Pancreas (tissue), 10 donors: ENCODE data around the gene POLR3B. TPM values are rescaled to one million over a fixed set of nuclear protein-coding genes. Genes with fewer than 3 reads are reported as not detected.
"Not testable (repeated sequence)": the region's sequence is repeated elsewhere in the genome, so short reads cannot be mapped to it uniquely, and the experiment has no call there.

Experiments used
- ATAC-seq, 4 donors: fragments of 200-7000 bp; cut with Tn5 transposase; one replicate each; pipeline versions ENCODE4 v1.8.0 to v1.9.1; 2020; ENCODE audit warnings: mild to moderate bottlenecking in 4 of 4, moderate library complexity in 4 of 4
- DNase-seq, 6 donors: peaks; one replicate each; pipeline ENCODE4 v3.0.0-alpha.2; 2020
- FAIRE-seq: peaks from 2 replicates; lab custom pipeline; 2012; peaks lifted over from hg19 to GRCh38; lab: Jason Lieb, UNC
- H3K27ac ChIP-seq, 4 donors: fragments of 200-600 bp; sonication (generic); 1 replicate in 3 of 4; 2 replicates in 1 of 4; pipeline versions ENCODE4 v1.5.0 to v1.8.0; 2020
- H3K27me3 ChIP-seq, 4 donors: fragments of 200-600 bp; one replicate each; pipeline ENCODE4 v1.8.0; 2021
- H3K36me3 ChIP-seq, 3 donors: fragments of 200-600 bp; sonication (generic) in 1 of 3; one replicate each; pipeline versions ENCODE4 v1.5.0 to v1.8.0; 2020 to 2021
- H3K4me1 ChIP-seq, 3 donors: fragments of 200-600 bp; one replicate each; pipeline ENCODE4 v1.8.0; 2021
- H3K4me3 ChIP-seq, 4 donors: fragments of 200-600 bp; sonication (generic) in 2 of 4; one replicate each; pipeline versions ENCODE4 v1.5.0 to v1.8.0; 2020 to 2021
- H3K9me3 ChIP-seq, 4 donors: fragments of 200-600 bp; one replicate each; pipeline ENCODE4 v1.8.0; 2021
- CTCF ChIP-seq, 4 donors: fragments of 200-600 bp; sonication (generic) in 3 of 4; IDR thresholded peaks; one replicate each; pipeline versions ENCODE4 v1.5.0 to v1.8.0; 2021; ENCODE audit warnings: antibody characterized with exemption in 4 of 4
- WGBS, 2 donors: extraction: QIAGEN DNeasy Blood & Tissue Kit; methylation state at CpG; one replicate each; pipeline ENCODE4 v1.1.7; 2013; 5-methylcytosine and 5-hydroxymethylcytosine counted together
- intact Hi-C, 3 donors: fragments of 100-400 bp; cut with DNase I; formaldehyde crosslinking; loops; one replicate each; pipeline versions ENCODE4 v1.11.1 to v1.14.2; 2022
- polyA plus RNA-seq, 2 donors: library from polyadenylated mRNA; stranded (reverse); fragments of 200-250 nt; gene quantifications; one replicate each; pipeline ENCODE4 v1.2.3, GENCODE V29; 2013
- total RNA-seq, 6 donors: library from RNA; stranded (reverse); fragmentation: NEBNext Ultra II Directional in 4 of 6; extraction: Animal tissue kit (Norgen Biotek cat#: 25700) in 4 of 6; gene quantifications; one replicate each; pipeline versions ENCODE4 v1.2.1 to v1.2.4, GENCODE V29; 2021 to 2023
- donor health status: healthy with polysubstance abuse.
- donor health status: DM: no; HTN: no; CAD: no; lungs with moderate emphysema.
- donor health status: DM: no; HTN: no; CAD: no.
- donor health status: control.
- donor health status: control.
- donor health status: Bipolar disorder and iron deficiency.
- donor health status: DM: yes; HTN: yes; CAD: no.
- donor health status: DM: no; HTN: no; CAD: no.
- donor health status: DM: no; HTN: no; CAD: no.
- donor health status: DM: yes; HTN: yes; CAD: no.

Gene POLR3B
- total and polyA plus RNA-seq, 8 donors, result 1.9 to 7.9 (median 4.8) TPM

GRCh38 chr12:106455111-106455510 is 97.6 kb downstream of the POLR3B start:
- peaks cover 0 to 3% (median 0%) of the 10 kb centered on the region in 3 donors for H3K36me3 ChIP-seq
- no peak overlapping the region for H3K4me3 ChIP-seq
- FAIRE-seq, result no peak
- H3K27me3 ChIP-seq, result no peaks in the 10 kb centered on the region
- no peaks in the 10 kb centered on the region for H3K4me1 ChIP-seq
- no peak for TF ChIP-seq CTCF (IDR thresholded peaks at IDR 0.05)
- intact Hi-C loops, result no loop called here
- no peak overlapping the region for H3K27ac ChIP-seq
- 81 to 93% methylated on average over 6 of the region's 6 CpGs for WGBS, 2 donors
- no peaks in the 10 kb centered on the region for H3K9me3 ChIP-seq
- peak in 2 of 4 donors; percentile 29 to 31 for ATAC-seq
- DNase-seq, result no peak

DNA sequence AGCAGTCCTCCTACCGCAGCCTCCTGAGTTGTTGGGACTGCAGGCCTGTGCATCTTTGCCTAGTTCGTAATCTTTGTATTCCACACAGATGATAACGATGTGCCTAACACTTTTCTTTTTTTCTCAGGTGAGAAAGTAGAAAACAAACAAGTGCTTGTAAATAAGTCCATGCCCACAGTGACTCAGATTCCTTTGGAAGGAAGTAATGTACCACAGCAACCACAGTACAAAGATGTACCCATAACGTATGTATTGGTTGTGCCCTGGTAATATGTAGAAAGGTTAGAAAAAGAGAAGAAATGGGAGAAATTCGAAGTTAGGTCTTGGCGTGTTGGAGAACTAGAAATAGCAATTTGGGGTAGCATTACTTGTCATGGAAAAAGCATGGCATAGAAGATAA is 101.6 kb downstream of the POLR3B start:
- no peak for TF ChIP-seq CTCF (IDR thresholded peaks at IDR 0.05)
- no peak for ATAC-seq

GRCh38 chr12:106459534-106459933 is 102.0 kb downstream of the POLR3B start:
- intact Hi-C loops, result no loop called here
- WGBS, 2 donors, result 86 to 89% methylated on average over 1 of the region's 1 CpG
- no peaks in the 10 kb centered on the region for H3K4me1 ChIP-seq
- no peaks in the 10 kb centered on the region for H3K9me3 ChIP-seq
- no peak for ATAC-seq
- FAIRE-seq, result no peak
- no peak overlapping the region for H3K4me3 ChIP-seq
- TF ChIP-seq CTCF (IDR thresholded peaks at IDR 0.05), result no peak
- no peak overlapping the region for H3K27ac ChIP-seq
- H3K27me3 ChIP-seq, result no peaks in the 10 kb centered on the region
- DNase-seq, result no peak
- H3K36me3 ChIP-seq, result peaks cover 3 to 4% (median 4%) of the 10 kb centered on the region in 3 donors

More for the DNA sequence above, 101.6 kb downstream of the POLR3B start:
- H3K4me1 ChIP-seq, result no peaks in the 10 kb centered on the region
- H3K9me3 ChIP-seq, result no peaks in the 10 kb centered on the region
- no peak overlapping the region for H3K27ac ChIP-seq
- no peaks in the 10 kb centered on the region for H3K27me3 ChIP-seq
- no peak overlapping the region for H3K4me3 ChIP-seq
- 91 to 96% methylated on average over 6 of the region's 6 CpGs for WGBS, 2 donors
- DNase-seq, result no peak
- H3K36me3 ChIP-seq, result peaks cover 3 to 4% (median 4%) of the 10 kb centered on the region in 3 donors
- FAIRE-seq, result no peak
- intact Hi-C loops, result no loop called here

GRCh38 chr12:106461730-106462129 is 104.2 kb downstream of the POLR3B start:
- no peak overlapping the region for H3K27ac ChIP-seq
- no peaks in the 10 kb centered on the region for H3K4me1 ChIP-seq
- FAIRE-seq (no peak), DNase-seq (no peak), ATAC-seq (no peak)
- WGBS, 2 donors, result 88 to 90% methylated on average over 2 of the region's 2 CpGs
- H3K9me3 ChIP-seq, result no peaks in the 10 kb centered on the region
- H3K4me3 ChIP-seq, result no peak overlapping the region
- intact Hi-C loops, result no loop called here
- no peaks in the 10 kb centered on the region for H3K27me3 ChIP-seq
- H3K36me3 ChIP-seq, result peaks cover 3 to 4% (median 4%) of the 10 kb centered on the region in 3 donors
- TF ChIP-seq CTCF (IDR thresholded peaks at IDR 0.05), result no peak

GRCh38 chr12:106465605-106466004 is 108.1 kb downstream of the POLR3B start:
- H3K36me3 ChIP-seq, ATAC-seq, H3K4me3 ChIP-seq, DNase-seq, H3K27me3 ChIP-seq, H3K4me1 ChIP-seq, intact Hi-C loops, FAIRE-seq, H3K27ac ChIP-seq, H3K9me3 ChIP-seq: not testable (repeated sequence)
- 82 to 92% methylated on average over 4 of the region's 4 CpGs for WGBS, 2 donors

- H3K4me1 ChIP-seq, ATAC-seq, H3K36me3 ChIP-seq, FAIRE-seq, DNase-seq, intact Hi-C loops, H3K4me3 ChIP-seq, H3K27me3 ChIP-seq, H3K27ac ChIP-seq, H3K9me3 ChIP-seq: not testable (repeated sequence)
- 80 to 100% methylated on average over 1 to 3 of the region's 3 CpGs for WGBS, 2 donors
Measured at GRCh38 chr12:106475662-106476061, 118.1 kb downstream of the POLR3B start.

DNA sequence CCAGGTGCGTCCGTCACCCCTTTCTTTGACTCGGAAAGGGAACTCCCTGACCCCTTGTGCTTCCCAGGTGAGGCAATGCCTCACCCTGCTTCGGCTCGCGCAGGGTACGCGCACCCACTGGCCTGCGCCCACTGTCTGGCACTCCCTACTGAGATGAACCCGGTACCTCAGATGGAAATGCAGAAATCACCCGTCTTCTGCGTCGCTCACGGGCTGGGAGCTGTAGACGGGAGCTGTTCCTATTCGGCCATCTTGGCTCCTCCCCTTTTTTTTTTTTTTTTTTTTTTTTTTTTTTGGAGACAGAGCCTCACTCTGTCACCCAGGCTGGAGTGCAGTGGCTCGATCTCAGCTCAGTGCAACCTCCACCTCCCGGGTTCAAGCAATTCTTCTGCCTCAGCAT is 120.1 kb downstream of the POLR3B start:
- FAIRE-seq, H3K4me3 ChIP-seq, DNase-seq, H3K36me3 ChIP-seq, H3K9me3 ChIP-seq, intact Hi-C loops, H3K27me3 ChIP-seq, ATAC-seq, H3K27ac ChIP-seq, H3K4me1 ChIP-seq: not testable (repeated sequence)
- 96 to 99% methylated on average over 18 of the region's 18 CpGs for WGBS, 2 donors
